ENCODE data around the gene ORC5.
"Not testable (repeated sequence)": the region's sequence is repeated elsewhere in the genome, so short reads cannot be mapped to it uniquely, and the experiment has no call there.

The ORC5 gene

DNA sequence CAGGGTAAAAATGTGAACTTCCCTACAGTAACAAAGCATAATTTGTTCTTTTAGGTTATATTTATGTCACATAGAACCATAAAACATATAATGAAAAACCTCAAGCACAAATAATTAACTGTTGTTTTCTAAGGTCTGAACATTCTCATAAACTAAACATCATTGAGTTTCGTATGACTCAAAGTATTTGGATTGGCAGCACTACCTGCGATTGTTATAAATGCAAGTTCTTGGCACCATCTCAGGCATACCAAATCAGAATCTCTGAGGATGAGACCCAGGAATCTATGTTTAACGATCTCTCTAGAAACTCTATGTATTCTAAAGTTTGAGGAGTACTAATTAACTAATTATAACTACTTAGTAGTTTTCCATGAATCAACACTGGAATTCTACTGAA lies 22.5 kb downstream of the ORC5 start:
- DNase-seq = no peak

DNA sequence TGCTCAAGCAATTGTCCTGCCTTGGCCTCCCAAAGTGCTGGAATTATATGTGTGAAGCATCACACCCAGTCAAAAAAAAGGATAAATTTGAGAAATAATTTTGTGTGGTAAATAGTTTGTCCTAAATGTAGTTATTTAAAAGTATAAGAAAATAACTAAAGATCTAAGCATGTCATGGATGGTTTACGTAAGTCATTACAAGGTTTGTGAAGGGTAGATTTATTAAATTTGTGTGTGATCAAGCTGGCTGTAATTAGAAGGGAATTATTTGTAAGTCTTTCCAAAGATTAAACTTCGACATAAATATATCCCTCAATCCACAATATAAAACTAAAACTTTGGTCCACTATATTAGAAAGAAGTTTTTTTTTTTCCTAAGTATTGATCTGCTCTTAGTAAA lies 28.6 kb downstream of the ORC5 start:
- DNase-seq = no peak

DNA sequence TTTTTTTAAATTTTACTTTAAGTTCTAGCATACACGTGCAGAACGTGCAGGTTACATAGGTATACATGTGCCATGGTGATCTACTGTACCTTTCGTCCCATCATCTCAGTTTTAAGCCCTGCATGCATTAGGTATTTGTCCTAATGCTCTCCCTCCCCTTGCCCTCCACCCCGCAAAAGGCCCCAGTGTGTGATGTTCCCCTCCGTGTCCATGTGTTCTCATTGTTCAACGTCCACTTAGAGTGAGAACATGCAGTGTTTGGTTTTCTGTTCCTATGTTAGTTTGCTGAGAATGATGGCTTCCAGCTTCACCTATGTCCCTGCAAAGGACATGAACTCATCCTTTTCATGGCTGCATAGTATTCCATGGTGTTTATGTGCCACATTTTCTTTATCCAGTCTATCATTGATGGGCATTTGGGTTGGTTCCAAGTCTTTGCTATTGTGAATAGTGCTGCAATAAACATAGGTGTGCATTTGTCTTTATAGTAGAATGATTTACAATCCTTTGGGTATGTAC lies 30.2 kb downstream of the ORC5 start:
- DNase-seq = not testable (repeated sequence)

DNA sequence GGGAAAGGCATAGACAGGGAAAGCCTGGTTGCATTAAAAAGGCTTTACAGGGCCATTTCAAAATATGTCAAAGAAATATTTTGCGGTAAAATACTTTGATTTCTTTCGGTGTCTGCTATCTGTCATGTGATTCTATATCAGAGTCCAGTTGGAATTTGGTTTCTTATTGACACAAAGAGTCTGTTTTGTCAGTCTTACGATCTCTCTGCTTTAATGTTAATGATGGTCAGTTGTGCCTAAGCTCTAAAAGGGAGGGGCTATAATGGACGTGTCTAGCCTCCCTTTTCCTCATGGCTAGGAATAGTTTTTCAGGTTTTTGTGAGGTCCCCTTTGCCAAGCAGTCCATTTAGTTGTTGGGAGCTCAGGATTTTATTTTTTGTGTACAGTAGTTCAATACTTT lies 31.5 kb downstream of the ORC5 start:
- DNase-seq = no peak

DNA sequence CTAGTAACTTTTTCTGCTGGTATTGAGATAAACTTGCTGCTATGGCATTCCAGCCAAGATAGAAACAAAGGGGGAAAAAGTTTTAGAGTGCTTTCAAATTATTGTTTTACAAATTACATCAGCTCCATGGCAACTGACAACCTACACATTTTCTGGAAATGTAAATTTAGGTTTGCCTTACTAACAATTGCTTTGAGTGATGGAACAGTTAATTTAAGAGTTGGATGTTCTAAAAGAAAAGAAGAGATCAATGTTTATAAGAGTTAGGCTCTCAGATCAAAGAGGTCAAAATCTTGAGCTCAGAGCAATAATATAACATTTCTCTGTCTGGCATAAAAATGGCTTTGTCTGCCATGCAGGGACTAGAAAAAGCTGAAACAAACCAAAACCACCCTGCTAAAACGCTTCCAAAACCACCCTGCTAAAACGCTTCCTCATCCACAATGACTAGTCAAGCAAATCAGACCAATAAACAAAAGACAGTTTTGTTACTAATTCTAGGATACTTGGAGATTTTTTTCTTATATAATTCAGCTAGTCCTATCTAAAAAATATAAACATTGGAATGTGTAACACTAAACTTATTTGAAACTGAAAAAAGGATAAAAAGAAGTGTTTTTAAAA lies 32.3 kb downstream of the ORC5 start:
- DNase-seq = no peak

DNA sequence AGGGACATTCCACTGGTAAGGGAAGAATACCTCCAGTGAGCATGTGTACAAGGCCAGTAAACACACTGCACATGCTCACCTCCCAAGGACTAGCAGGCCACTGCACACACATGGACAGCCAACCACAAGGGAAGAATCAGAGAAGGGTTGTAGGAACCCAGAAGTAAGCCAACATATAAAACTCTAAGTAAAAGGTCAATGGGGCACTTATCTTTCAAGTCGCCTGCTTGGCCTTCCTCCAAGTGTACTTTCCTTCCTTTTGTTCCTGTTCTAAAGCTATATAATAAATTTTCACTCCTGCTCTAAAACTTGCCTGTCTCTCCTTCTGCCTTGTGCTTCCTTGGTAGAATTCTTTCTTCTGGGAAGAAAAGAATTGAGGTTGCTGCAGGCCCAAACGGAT lies 33.0 kb downstream of the ORC5 start:
- DNase-seq = no peak

DNA sequence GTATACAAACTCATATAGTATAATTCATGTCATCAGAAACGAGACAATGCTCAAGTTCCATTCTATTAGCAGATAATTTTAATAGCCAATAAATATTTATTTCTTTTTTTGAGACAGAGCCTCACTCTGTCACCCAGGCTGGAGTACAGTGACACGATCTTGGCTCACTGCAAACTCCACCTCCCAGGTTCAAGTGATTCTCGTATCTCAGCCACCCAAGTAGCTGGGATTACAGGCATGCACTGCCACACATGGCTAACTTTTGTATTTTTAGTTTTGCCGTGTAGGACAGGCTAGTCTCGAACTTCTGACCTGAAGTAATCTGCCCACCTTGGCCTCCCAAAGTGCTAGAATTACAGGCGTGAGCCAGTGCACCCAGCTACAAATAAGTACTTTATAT lies 45.7 kb downstream of the ORC5 start:
- DNase-seq = no peak

DNA sequence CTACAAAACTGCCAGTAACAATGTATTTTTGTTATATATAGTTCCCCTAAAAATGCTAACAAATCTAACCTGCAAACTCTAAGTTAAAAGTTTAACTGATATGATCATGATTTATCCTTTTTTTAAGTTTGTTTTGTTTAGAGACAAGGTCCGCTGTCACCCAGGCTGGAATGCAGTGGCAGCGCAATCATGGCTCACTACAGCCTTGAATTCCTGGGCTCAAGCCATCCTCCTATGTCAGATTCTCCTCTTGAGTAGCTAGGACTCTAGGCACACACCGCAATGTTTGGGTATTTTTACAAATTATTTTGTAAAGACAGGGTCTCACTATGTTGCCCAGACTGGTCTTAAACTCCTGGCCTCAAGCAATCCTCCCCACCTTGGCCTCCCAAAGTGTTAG lies 46.6 kb downstream of the ORC5 start:
- no peak for DNase-seq

DNA sequence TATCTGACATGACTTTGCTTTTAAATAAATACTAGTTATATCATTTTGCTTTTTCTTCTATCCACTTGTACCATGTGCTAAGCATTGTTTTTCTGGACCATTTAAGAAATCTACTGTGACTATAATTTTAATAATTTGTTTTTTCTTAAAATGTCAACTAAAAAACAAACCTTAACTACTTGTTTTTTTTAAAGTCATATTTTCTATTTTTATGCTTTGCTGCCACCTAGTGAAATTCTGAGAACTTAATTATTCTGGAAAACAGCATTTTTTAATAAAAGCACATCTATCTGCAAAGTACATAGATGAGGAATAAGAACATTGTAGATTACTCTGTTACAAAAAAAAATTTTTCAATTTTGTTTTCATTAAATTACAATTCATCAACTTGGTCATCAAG lies 47.4 kb downstream of the ORC5 start:
- DNase-seq = peak in 1 of 2 donors; percentile 3

DNA sequence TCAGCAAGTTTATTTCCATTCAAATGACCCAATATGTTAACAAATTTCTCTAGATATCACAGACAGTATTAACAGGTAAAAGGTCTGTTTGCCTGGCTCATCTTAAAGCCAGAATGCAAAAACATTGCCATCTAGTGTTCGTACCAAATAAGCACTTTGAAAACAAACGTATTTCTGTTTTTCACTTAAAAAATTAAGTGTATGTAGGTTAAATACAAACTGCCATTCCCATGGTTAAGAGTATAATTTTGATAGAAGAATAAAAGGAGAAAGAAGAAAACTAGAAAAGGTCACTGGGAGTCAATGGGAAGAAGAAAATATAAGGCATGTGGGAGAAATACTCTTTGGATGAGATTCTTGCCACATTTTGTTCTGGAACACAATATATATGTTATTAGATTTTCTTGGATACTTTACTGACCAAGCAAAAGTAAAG lies 51.0 kb downstream of the ORC5 start:
- no peak for DNase-seq

DNA sequence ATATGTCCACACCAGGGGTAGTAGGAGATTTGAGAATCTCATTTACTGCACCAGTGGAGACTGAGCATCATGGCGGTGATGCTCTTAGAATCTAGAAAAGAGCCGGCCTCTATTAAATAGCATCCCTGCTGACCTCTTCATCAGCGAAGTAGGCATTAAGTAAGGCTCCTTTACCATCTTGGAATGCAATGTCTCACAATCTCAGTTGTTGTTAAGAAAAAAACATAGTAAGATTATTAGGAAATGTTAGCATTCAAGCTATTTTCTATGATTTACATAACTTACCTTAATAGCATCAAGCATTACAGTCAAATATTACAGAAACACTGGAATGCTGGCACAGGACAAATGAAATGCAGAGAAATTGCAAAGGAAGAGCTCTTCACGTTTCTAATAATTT lies 54.5 kb downstream of the ORC5 start:
- DNase-seq = no peak

DNA sequence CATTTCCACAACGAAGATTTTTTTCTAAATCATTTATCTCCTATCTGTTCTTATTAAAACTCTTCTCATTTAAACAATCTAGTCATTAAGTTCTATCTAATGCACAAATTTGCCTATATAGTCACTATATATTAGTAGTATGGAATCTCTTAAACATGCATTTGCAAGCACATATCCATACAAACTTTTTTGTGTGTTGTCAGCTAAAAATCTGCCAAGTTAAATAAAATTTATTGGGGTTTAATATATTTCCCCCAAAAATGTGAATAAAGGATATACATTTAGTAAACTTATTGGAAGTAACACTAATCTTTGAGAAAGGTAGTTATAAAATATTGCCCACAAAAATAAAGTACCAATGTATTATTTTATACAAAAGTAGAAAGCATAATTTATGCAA lies 55.3 kb downstream of the ORC5 start:
- no peak for DNase-seq

DNA sequence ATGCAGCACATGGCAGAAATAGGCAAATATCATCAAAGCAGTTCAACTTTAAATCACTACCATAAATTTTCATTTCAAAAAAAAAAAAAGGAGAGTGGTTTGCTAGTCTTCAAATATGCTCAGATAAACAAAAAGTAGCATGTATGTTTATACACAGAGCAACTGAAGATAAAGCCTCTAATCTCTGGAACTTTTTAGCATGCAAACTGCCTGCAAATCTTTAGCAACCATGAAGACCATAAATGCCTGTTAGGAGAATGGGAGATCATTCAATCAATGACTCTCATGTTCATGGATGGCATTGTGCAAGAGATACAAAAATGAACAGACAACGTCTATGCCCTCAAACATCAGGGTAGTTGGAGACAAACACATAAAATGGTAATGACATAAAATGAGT lies 57.3 kb downstream of the ORC5 start:
- no peak for DNase-seq

DNA sequence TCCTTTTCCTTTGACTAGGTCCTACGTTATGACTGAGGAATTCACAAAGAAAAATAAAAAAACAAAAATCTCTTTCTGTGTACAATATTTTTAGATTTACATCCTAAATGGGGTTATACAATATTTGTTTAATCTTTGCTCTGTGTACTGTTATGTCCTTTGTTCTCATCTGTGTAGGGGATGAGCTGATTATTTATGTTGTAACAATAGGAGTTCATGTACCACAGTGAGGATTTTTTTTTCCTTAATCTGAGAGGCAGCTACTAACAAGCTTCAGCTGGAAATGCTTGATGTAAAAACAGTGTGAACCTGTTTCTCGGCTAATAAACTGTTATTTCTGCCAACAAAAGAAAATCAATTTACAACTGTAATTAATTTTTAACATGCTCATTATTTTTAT lies 58.0 kb downstream of the ORC5 start:
- DNase-seq = no peak

DNA sequence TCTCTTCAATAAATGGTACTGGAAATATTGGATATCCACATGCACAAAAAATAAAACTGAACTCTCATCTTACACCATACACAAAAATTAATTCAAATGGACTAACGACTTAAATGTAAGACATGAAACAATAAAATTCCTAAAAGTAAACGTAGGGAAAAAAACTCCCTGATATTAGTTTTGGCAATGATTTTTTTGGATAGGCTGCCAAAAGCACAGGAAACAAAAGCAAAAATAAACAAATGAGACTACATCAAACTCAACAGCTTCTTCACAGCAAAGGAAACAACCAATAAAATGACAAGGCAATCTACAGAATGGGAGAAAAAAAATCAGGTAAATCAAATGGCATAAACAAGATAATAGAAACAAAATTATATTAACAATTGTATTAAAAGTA lies 65.7 kb downstream of the ORC5 start:
- DNase-seq = no peak

DNA sequence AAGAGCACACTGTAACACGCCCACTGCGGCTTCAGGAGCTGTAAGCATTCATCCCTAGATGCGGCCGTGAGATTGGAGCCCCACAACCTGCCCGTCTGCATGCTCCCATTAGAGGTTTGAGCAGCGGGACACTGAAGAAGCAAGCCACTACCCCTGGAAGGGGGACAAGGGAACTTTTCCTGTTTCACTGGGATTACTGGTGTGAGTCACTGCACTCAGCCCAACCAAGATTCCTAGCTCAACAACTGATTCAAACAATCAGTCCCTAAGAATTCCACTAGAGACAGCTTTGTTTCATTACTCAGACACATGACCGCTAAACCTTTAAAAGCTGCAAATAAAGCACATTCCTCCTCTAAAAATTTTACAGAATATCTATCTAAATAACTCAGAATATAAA lies 69.8 kb downstream of the ORC5 start:
- no peak for DNase-seq

DNA sequence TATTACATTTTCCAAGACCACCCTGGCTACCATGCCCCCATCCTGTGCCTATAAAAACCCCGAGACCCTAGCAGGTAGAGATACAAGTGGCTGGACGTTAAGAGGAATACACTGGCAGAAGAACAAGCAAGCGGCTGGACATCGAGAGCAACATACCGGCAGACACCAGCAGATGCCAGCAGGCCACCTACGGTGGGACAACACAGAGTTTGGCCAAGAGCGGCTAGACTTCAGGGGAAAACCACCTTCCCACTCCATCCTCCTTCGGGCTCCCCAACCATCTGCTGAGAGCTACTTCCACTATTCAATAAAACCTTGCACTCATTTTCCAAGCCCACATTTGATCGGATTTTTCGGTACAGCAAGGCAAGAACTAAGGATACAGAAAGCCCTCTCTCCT lies 70.3 kb downstream of the ORC5 start:
- no peak for DNase-seq

DNA sequence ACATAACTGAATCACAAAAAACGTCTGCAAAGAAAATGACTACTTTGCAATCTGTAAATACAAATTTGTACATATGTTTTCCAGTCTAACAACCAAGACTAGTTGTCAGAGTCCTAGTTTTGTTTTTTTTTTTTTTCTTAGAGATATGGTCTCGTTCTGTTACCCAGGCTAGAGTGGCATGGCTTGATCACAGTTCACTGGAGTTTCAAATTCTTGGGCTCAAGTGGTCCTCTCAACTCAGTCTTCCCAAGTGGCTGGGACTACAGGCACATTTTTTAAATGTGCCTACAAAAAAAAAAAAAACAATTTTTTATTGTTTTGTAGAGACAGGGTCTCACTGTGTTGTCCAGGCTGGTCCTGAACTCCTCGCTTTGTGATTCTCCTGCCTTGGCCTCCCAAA lies 70.8 kb downstream of the ORC5 start:
- no peak for DNase-seq

DNA sequence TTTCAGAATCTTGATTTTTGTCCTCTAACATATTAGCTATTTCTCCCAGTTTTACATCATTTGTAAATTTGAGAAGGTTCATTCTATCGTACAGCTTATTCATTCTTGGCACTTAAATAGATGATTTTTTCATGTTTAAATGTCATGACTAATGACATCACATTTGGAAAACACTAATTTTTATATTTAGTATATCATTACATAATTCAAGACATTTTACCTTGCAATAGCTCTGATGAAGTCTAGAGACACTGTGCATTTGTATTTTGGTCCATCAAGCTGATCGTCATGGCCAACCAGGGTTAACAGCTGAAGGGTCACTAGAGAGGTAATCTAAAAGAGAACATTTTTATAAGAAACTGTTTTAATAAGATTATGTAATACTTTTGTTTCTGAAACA lies 71.3 kb downstream of the ORC5 start:
- DNase-seq = no peak

DNA sequence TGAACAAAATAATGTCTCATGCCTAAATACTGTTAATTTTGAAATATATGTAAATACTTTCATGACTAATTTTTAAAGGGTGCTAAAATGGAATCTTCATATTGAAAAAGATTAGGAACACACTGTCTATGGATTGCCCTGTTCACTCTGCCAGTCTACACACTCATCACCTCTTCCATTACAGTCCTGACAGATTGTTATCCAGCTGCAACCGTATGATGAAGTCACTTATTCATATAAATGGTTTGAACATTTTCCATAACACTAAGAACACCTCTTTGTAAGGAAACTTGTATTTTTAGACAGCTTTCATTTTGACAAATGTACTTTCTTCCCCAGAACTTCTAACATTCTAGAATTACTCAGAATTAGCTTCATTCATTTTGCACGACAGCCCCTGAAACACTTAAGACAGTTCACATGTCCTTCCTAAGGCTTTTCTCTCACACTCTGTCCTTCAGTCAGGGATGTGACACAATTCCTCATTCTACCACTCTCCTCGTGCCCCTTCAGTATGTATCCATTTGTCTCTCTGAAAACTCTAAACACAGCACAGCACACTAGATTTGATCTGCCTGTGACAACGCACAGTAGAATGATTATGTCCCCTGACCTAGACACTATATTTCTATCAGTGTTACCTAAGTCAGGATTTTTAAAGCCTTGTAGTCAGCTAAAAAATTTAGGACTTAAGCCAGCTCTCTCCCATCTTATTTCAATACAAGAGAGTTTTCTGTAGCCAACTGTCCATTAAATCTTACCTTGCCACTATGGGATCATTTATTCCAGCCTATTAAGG lies 71.9 kb downstream of the ORC5 start:
- no peak for DNase-seq

DNA sequence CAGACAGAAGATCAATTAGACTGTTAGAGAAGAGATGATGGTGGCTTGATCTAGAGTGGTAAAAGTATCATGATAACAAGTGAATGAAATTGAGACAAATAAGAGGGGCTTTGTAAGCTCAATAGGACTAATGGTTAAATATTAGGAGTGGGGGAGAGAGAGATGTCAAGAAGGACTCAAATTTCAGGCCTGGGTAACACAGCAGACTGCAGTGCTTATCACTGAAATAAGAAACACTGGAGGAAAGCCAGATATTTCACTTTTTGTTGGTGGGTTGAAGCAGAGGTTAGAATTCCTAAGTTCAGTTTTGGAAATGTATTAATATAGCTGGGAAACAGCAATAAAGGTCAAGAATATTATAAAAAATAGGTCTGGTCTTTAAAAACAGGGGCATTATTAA lies 74.6 kb downstream of the ORC5 start:
- no peak for DNase-seq

DNA sequence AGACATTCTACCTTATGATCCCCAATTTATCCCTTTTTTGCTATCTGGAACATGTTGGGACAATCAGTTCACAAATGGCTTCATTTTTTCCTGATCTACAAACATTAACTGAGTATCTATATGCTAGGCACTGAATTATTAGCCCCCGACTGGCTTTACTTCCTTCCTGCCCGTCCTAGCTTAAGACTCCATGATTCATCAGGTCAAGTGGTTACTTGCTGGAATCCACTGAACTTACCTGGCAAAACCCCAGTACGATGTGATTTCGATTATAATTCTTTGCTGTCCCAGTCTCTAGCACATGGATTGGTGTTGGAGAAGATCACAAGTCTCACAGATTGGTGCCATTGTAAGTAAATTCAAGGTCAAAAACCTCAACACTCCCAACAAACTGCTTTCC lies 77.1 kb downstream of the ORC5 start:
- no peak for DNase-seq

DNA sequence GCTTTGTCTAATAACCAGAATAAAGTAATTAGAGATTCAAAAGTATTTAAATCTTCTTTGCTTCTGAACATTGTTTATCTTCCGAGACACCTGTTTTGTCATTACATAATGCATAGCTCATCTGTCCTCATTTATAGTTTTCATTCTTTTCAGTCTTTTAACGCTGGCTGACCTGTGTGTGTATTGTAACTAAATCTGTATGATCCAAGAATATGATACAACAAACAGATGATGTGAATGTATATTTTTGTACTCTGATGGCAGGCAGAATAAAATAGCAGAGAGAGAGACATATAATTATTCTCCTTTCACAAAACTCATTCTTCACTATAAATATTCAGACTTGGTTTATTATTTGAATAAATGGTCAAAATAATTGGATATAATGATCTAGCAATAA lies 80.6 kb downstream of the ORC5 start:
- DNase-seq = no peak

DNA sequence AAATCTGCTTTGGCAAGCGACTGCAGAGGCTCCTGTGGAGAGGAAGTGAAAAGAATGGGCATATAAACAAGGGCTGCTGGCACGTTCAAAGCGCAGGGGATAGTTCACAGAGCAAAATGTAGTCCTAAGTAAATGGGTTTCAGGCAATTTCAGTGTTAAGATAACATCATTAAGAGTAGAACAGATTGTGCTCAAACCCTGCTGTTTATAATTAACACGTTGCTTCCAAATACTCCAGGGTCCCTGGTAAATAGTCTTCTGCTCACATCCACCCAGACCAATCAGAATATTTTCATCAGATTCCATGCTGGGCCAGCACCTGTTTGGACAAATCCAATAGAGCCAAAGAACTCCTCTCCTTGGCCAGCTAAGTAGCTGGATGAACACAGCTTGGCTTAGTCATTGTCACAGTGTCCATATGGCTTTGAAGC lies 81.4 kb downstream of the ORC5 start:
- no peak for DNase-seq

Measured in bone marrow (tissue), 2 donors.